Left ventricle myocardium inferior (tissue), 1 donor: ENCODE measurements around the gene NTM. TPM values are rescaled to one million over a fixed set of nuclear protein-coding genes. Genes with fewer than 3 reads are reported as not detected.

Source experiments
- DNase-seq: peaks from one replicate; pipeline ENCODE4 v3.0.0-alpha.2; 2020
- H3K27ac ChIP-seq: fragments of 200-600 bp; replicated peaks from 2 replicates; pipeline ENCODE4 v1.8.0; 2021
- H3K27me3 ChIP-seq: fragments of 200-600 bp; 2 replicates; pipeline ENCODE4 v1.8.0; 2021; ENCODE audit warnings: low read depth
- H3K36me3 ChIP-seq: fragments of 200-600 bp; 2 replicates; pipeline ENCODE4 v1.8.0; 2021
- H3K4me1 ChIP-seq: fragments of 200-600 bp; 2 replicates; pipeline ENCODE4 v1.8.0; 2021
- H3K4me3 ChIP-seq: fragments of 200-600 bp; 2 replicates; pipeline ENCODE4 v1.8.0; 2021; ENCODE audit warnings: mild to moderate bottlenecking, moderate library complexity
- H3K9me3 ChIP-seq: fragments of 200-600 bp; replicated peaks from 2 replicates; pipeline ENCODE4 v1.8.0; 2021
- intact Hi-C: fragments of 100-400 bp; cut with micrococcal nuclease; formaldehyde crosslinking; loops from one replicate; pipeline ENCODE4 v1.11.0; 2022
- total RNA-seq: library from RNA; stranded (reverse); fragmentation: NEBNext Ultra II Directional; extraction: Animal tissue kit (Norgen Biotek cat#: 25700); gene quantifications from one replicate; pipeline ENCODE4 v1.2.1, GENCODE V29; 2021
- TF ChIP-seq, protein P1 (sequence below): fragments of 200-600 bp; IDR thresholded peaks from 2 replicates; pipeline ENCODE4 v1.8.0; 2021; ENCODE audit warnings: antibody characterized with exemption, mild to moderate bottlenecking, borderline replicate concordance
- donor health status: DM: no; HTN: yes; CAD: no; lungs with severe emphysema.

Gene NTM
- total RNA-seq, 1 donor from 2014 or later, result 1.0 TPM

DNA sequence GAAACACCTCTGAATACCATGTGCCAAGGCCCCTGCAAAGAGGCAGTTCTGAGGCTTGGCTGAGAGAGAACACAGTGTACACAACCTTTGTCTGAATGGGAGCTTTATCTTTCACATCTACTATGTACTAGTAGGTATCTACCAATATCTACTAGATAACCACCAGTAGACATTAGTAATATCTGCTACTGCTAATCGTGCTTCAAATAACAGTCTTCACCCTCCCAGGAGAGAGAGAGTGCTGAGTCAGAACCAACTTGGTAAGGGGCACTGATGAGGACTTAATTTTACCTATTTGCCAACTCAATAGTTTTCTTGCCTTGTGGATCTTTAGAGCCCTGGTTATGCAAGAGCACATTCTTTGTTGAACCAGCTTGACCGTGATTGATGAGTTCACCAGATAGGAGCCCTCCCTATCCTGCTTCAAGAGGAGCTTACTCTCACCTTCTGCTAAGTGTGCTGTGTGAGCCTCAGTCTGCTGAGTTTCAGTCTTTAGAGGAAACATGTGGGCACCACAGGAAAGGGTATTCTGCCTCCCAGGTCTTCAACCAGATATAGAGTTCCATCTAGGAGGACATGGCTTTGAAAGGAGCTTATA lies 967.5 kb downstream of the NTM start:
- no peak overlapping the region for H3K4me3 ChIP-seq
- H3K27ac ChIP-seq, result no peak overlapping the region
- no peaks in the 10 kb centered on the region for H3K36me3 ChIP-seq
- TF ChIP-seq, protein P1, sequence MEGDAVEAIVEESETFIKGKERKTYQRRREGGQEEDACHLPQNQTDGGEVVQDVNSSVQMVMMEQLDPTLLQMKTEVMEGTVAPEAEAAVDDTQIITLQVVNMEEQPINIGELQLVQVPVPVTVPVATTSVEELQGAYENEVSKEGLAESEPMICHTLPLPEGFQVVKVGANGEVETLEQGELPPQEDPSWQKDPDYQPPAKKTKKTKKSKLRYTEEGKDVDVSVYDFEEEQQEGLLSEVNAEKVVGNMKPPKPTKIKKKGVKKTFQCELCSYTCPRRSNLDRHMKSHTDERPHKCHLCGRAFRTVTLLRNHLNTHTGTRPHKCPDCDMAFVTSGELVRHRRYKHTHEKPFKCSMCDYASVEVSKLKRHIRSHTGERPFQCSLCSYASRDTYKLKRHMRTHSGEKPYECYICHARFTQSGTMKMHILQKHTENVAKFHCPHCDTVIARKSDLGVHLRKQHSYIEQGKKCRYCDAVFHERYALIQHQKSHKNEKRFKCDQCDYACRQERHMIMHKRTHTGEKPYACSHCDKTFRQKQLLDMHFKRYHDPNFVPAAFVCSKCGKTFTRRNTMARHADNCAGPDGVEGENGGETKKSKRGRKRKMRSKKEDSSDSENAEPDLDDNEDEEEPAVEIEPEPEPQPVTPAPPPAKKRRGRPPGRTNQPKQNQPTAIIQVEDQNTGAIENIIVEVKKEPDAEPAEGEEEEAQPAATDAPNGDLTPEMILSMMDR, result no peak
- DNase-seq, result no peak
- intact Hi-C loops, result no loop called here
- H3K27me3 ChIP-seq, result no peaks in the 10 kb centered on the region
- H3K9me3 ChIP-seq, result no peaks in the 10 kb centered on the region
- peaks cover 13% of the 10 kb centered on the region for H3K4me1 ChIP-seq

DNA sequence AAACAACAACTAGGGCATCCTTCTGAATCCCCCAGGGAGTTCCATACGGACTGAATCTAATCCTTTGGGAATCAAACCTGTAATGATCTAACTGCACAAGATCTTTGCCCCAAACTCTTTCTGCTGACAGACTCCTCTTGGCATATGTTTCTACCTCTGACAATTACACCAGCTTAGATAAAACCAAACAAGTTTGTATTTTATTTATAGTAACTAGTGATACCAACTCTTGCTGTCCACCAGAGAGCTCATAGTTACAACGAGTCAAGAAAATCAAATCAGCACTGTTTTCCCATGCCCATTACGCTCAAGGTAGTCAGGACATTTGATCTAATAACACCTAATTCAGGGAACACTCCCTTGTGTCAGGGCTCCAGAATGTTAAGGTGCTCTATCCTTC lies 972.0 kb downstream of the NTM start:
- H3K9me3 ChIP-seq, result no peaks in the 10 kb centered on the region
- no peaks in the 10 kb centered on the region for H3K27me3 ChIP-seq
- H3K36me3 ChIP-seq, result no peaks in the 10 kb centered on the region
- no peak overlapping the region for H3K27ac ChIP-seq
- no peak for DNase-seq
- intact Hi-C loops, result no loop called here
- H3K4me1 ChIP-seq, result peaks cover 20% of the 10 kb centered on the region
- H3K4me3 ChIP-seq, result no peak overlapping the region
- TF ChIP-seq, protein P1, result no peak

DNA sequence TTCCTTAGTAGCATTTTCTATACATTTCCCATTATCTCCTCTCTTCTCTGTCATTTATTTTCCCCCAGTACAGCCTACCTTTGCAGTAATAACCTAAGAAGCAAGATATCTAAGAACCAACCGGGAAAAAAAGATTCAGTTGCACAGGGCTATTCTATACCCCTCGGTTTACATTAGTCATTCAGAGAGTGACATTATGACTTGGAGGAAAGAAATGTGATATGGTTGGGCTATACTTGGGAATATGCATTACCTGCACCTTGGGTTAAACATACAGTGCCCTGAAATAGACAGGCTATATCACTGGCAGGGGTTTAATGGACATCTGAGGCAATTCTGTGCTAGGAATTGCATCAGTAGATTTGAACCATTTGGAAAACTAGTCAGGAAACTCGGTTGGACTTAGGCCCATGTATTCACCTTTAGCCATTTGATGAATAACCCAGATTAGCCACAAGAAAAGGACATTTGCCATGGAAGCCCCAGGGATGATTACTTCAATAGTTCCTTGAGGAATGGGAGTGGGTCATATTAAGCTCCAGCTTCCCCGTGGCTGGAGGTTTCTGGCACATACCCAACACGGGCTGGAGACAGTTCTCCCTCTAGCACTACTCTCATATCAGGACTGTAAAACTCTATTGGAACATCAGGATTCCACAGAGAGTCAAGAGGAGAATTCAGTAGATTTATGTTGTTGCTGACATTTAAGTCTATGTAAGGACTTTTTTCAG lies 973.2 kb downstream of the NTM start:
- Histone ChIP-seq H3K27ac (no peak overlapping the region), H3K4me3 (no peak overlapping the region), H3K4me1 (peaks cover 20% of the 10 kb centered on the region), H3K36me3 (no peaks in the 10 kb centered on the region), H3K9me3 (no peaks in the 10 kb centered on the region), H3K27me3 (no peaks in the 10 kb centered on the region)
- TF ChIP-seq, protein P1, result no peak
- intact Hi-C loops, result no loop called here
- DNase-seq, result no peak

DNA sequence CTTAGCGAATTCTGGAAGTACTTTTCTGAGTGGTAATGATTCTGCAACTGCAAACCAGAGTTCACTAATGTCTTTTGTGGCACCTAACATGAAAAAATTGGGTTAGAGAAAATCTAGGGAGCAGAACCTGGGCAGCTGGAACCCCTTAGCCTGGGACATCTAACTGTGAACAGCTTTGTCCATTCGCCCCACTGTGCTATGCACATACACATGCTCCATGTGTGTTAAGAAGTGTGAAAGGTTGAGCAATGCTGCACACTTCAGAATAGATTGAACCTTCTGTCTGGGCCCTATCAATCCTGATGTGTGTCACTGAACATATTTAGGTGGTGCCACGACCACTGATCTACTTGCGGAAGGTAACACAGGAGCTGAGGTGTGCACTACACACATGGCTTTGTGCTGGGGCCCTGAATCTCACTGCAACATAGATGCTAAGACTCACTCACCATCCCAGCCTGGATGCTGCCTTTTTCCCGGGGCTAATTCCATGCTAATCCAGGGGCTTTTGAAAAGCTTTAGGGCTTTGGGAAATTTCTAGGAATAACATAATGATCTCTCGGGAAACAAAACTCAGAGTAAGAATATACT lies 976.2 kb downstream of the NTM start:
- DNase-seq, result no peak
- H3K27me3 ChIP-seq, result peaks cover 1% of the 10 kb centered on the region
- H3K4me3 ChIP-seq, result no peak overlapping the region
- H3K36me3 ChIP-seq, result no peaks in the 10 kb centered on the region
- peaks cover 32% of the 10 kb centered on the region for H3K4me1 ChIP-seq
- TF ChIP-seq, protein P1, result no peak
- intact Hi-C loops, result no loop called here
- no peaks in the 10 kb centered on the region for H3K9me3 ChIP-seq
- H3K27ac ChIP-seq, result no peak overlapping the region

DNA sequence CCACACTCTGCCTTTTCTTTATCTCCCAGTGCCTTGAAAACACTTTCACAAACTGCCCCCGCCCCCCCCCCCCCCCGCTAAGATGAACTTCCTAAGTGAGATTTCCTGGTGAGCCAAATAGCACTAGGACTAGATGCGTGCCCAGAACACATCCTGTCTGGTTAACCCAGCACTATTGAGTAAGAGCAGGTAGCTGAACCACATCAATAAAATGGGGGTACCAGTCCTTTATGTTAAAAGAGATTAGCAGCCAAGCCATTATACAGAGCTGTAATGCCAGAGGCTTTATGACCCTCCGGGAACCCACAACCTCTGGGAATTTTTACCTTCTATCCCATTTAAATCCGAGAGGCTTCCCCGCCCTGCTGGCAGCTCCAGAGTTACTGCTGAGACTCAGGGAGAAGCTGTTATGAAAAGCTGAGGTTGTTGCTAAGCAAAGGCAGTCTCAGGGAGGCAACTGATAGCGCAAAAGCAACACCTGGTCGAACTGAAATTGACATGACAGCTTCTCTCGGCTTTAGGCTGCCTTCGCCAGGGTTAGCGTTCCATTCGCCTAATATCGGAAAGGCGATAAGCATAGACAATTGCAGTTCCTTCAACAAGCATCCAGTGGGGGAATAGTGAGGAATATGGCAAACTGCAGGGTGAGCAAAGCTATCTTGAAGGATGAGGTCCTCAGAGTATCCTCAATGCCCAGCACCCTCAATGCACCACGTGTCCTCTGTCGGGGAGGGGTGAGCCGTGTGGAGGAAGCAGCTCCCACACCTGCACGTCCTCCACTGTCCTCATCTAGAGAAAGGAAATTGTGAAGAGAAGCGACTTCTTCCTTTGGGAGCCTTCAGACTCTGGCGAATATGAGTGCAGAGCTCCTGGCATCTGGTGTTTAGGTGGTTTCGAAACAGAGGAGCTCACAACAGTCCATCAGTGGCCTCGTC lies 977.0 kb downstream of the NTM start:
- TF ChIP-seq, protein P1, result no peak
- intact Hi-C loops, result no loop called here
- H3K27me3 ChIP-seq, result peaks cover 5% of the 10 kb centered on the region
- H3K36me3 ChIP-seq, result no peaks in the 10 kb centered on the region
- peaks cover 24% of the 10 kb centered on the region for H3K4me1 ChIP-seq
- H3K4me3 ChIP-seq, result no peak overlapping the region
- no peak overlapping the region for H3K27ac ChIP-seq
- DNase-seq, result no peak
- H3K9me3 ChIP-seq, result no peaks in the 10 kb centered on the region
